ENCODE measurements around the gene PALMD.

The PALMD gene

GRCh38 chr1:99607590-99607989, 38.3 kb upstream of the PALMD start:
- H3K79me2 ChIP-seq (ENCODE audit: insufficient read depth, low read length), result no peaks in the 10 kb centered on the region
- no peak overlapping the region for H3K4me3 ChIP-seq (ENCODE audit: low read length, poor library complexity, severe bottlenecking)
- no peak overlapping the region for H3K9ac ChIP-seq (ENCODE audit: low read depth, low read length, poor library complexity, severe bottlenecking)
- no peak overlapping the region for H2AFZ ChIP-seq (ENCODE audit: low read length)
- no peaks in the 10 kb centered on the region; the same call in 1 of the 2 replicates for H3K9me3 ChIP-seq (ENCODE audit: insufficient read depth, low read depth, low read length)
- H3K27me3 ChIP-seq (ENCODE audit: insufficient read depth, low read length, poor library complexity, severe bottlenecking), result no peaks in the 10 kb centered on the region
- H3F3A ChIP-seq (ENCODE audit: low read depth), result no peaks in the 10 kb centered on the region
- H3K9me2 ChIP-seq (replicated peaks; ENCODE audit: low read depth, low read length), result no peaks in the 10 kb centered on the region
- TF ChIP-seq EZH2phosphoT487 (IDR thresholded peaks at IDR 0.05; ENCODE audit: borderline replicate concordance) (no peak), CTCF (conservative IDR thresholded peaks at IDR 0.05; ENCODE audit: low read length) (no peak)
- no peaks in the 10 kb centered on the region for H4K20me1 ChIP-seq (ENCODE audit: insufficient read depth, low read length, poor library complexity, severe bottlenecking)
- no peaks in the 10 kb centered on the region for H3K36me3 ChIP-seq (ENCODE audit: insufficient read depth, low read length)
- H3K4me1 ChIP-seq (ENCODE audit: insufficient read depth, low read length, poor library complexity, severe bottlenecking), result no peaks in the 10 kb centered on the region
- H3K4me2 ChIP-seq (ENCODE audit: low read depth, low read length, poor library complexity, severe bottlenecking), result no peak overlapping the region

- TF ChIP-seq CTCF (conservative IDR thresholded peaks at IDR 0.05; ENCODE audit: low read length) (no peak), EZH2phosphoT487 (IDR thresholded peaks at IDR 0.05; ENCODE audit: borderline replicate concordance) (no peak)
- no peak overlapping the region for H3K9ac ChIP-seq (ENCODE audit: low read depth, low read length, poor library complexity, severe bottlenecking)
- no peak overlapping the region for H3K4me3 ChIP-seq (ENCODE audit: low read length, poor library complexity, severe bottlenecking)
- no peaks in the 10 kb centered on the region for H3K36me3 ChIP-seq (ENCODE audit: insufficient read depth, low read length)
- no peaks in the 10 kb centered on the region for H3F3A ChIP-seq (ENCODE audit: low read depth)
- no peaks in the 10 kb centered on the region for H3K9me2 ChIP-seq (replicated peaks; ENCODE audit: low read depth, low read length)
- no peaks in the 10 kb centered on the region for H3K4me1 ChIP-seq (ENCODE audit: insufficient read depth, low read length, poor library complexity, severe bottlenecking)
- H3K4me2 ChIP-seq (ENCODE audit: low read depth, low read length, poor library complexity, severe bottlenecking), result no peak overlapping the region
- H4K20me1 ChIP-seq (ENCODE audit: insufficient read depth, low read length, poor library complexity, severe bottlenecking), result no peaks in the 10 kb centered on the region
- no peak overlapping the region for H2AFZ ChIP-seq (ENCODE audit: low read length)
- no peaks in the 10 kb centered on the region; the same call in 1 of the 2 replicates for H3K9me3 ChIP-seq (ENCODE audit: insufficient read depth, low read depth, low read length)
- no peaks in the 10 kb centered on the region for H3K79me2 ChIP-seq (ENCODE audit: insufficient read depth, low read length)
- no peaks in the 10 kb centered on the region for H3K27me3 ChIP-seq (ENCODE audit: insufficient read depth, low read length, poor library complexity, severe bottlenecking)
Observed at GRCh38 chr1:99608058-99608457, 37.9 kb upstream of the PALMD start.

GRCh38 chr1:99613716-99614115, 32.2 kb upstream of the PALMD start:
- Histone ChIP-seq H3K9me3 (ENCODE audit: insufficient read depth, low read depth, low read length) (no peaks in the 10 kb centered on the region), H3K9ac (ENCODE audit: low read depth, low read length, poor library complexity, severe bottlenecking) (no peak overlapping the region), H3K36me3 (ENCODE audit: insufficient read depth, low read length) (no peaks in the 10 kb centered on the region), H3K4me1 (ENCODE audit: insufficient read depth, low read length, poor library complexity, severe bottlenecking) (peaks cover 7% of the 10 kb centered on the region), H3K9me2 (replicated peaks; ENCODE audit: low read depth, low read length) (no peaks in the 10 kb centered on the region), H2AFZ (ENCODE audit: low read length) (no peak overlapping the region; the same call in 1 of the 2 replicates), H3K4me2 (ENCODE audit: low read depth, low read length, poor library complexity, severe bottlenecking) (no peak overlapping the region), H3F3A (ENCODE audit: low read depth) (no peaks in the 10 kb centered on the region), H3K4me3 (ENCODE audit: low read length, poor library complexity, severe bottlenecking) (no peak overlapping the region), H4K20me1 (ENCODE audit: insufficient read depth, low read length, poor library complexity, severe bottlenecking) (no peaks in the 10 kb centered on the region), H3K79me2 (ENCODE audit: insufficient read depth, low read length) (no peaks in the 10 kb centered on the region), H3K27me3 (ENCODE audit: insufficient read depth, low read length, poor library complexity, severe bottlenecking) (no peaks in the 10 kb centered on the region)
- no peak for TF ChIP-seq EZH2phosphoT487 (IDR thresholded peaks at IDR 0.05; ENCODE audit: borderline replicate concordance)
- no peak for TF ChIP-seq CTCF (conservative IDR thresholded peaks at IDR 0.05; ENCODE audit: low read length)
